Prostate gland (tissue), 2 donors: Measurements from ENCODE around the gene UBE2L6. TPM values are rescaled to one million over a fixed set of nuclear protein-coding genes. Genes with fewer than 3 reads are reported as not detected.

Experiments used
- DNase-seq: peaks from one replicate; pipeline ENCODE4 v3.0.0-alpha.2; 2019; ENCODE audit warnings: low spot score
- H3K27ac ChIP-seq, 2 donors: fragments of 200-600 bp; sonication (generic); 2 replicates each; pipeline ENCODE4 v1.5.1; 2017 to 2019
- H3K27me3 ChIP-seq: fragments of 200-600 bp; sonication (generic); replicated peaks from 2 replicates; pipeline ENCODE4 v1.5.1; 2019; ENCODE audit not compliant: insufficient read depth
- H3K36me3 ChIP-seq, 2 donors: fragments of 200-600 bp; sonication (generic); 1 replicate in 1 of 2; 2 replicates in 1 of 2; pipeline versions ENCODE4 v1.5.1 to v1.8.1; 2017 to 2019
- H3K4me1 ChIP-seq: fragments of 200-600 bp; sonication (generic); replicated peaks from 2 replicates; pipeline ENCODE4 v1.5.1; 2019
- H3K4me3 ChIP-seq, 2 donors: fragments of 200-600 bp; sonication (generic); 2 replicates each; pipeline ENCODE4 v1.5.1; 2017 to 2019
- H3K9me3 ChIP-seq: fragments of 200-600 bp; sonication (generic); 2 replicates; pipeline ENCODE4 v1.5.1; 2017
- POLR2A ChIP-seq: fragments of 450-650 bp; IDR thresholded peaks from one replicate; pipeline ENCODE4 v1.6.1; 2016; ENCODE audit warnings: antibody characterized with exemption, mild to moderate bottlenecking
- POLR2AphosphoS5 ChIP-seq: sonication (generic); formaldehyde crosslinking; IDR thresholded peaks from one replicate; pipeline ENCODE4 v1.6.1; 2017; ENCODE audit warnings: antibody characterized with exemption
- WGBS: methylation state at CpG from one replicate; pipeline ENCODE4 v1.1.5; 2018; 5-methylcytosine and 5-hydroxymethylcytosine counted together
- intact Hi-C: fragments of 100-400 bp; cut with DNase I; formaldehyde crosslinking; loops from one replicate; pipeline ENCODE4 v1.14.2; 2022
- total RNA-seq, 2 donors: library from RNA; depleted of rRNA; stranded (reverse); fragments of >200 nt; gene quantifications; one replicate each; pipeline ENCODE4 v1.1.0, GENCODE V29; 2016
- TF ChIP-seq, protein P1 (sequence below), 4 experiments: fragments of 200-600 bp in 2 of 4; fragments of 450-650 bp in 2 of 4; sonication (generic) in 2 of 4; IDR thresholded peaks; 1 replicate in 3 of 4; 2 replicates in 1 of 4; pipeline ENCODE4 v1.5.1; 2016 to 2019; ENCODE audit warnings: antibody characterized with exemption in 4 of 4, mild to moderate bottlenecking in 2 of 4, moderate library complexity in 2 of 4

UBE2L6 gene
- 10 to 100 TPM; 42.3 to 44.6 TPM for total RNA-seq

DNA sequence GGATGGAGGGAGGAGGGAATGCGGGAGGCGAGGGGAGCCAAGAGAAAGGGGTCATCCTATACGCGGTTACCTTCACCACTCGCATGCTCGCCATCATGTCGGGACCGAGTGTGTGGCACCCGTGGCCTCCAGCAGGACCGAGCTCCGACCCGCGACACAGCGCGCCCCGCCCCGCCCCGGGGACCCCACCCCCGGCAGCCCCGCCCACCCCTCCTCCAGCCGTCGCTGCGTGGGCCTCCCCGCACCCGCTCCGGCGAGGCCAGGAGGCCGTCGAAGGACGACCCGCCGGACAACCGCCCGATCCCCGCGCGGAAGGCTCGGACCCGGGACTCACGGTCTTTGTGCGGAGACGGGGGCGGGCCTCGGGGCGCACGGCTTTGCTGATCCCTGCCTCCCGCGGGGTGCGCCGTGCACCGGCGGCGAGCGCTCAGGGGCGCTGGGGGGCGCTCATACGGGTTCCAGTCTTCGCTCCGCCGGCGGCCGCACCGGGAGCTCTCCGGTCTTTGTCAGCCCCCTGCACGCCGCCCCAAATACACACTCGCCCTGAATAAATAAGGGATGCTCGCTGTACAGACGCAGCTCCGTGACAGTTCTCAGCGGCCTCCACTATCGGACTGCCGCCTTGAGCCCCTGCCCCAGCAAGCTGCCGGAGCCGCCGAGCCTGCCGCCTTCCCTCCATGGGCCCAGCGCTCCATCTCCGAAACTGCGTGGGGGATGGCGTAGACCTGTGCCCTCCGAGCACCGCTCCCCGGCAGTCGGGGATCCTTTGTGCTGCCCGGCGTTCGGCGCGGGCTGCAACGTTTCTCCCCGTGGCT lies at the start of gene UBE2L6:
Gene UBE2L6, minus strand, starts transcription at position 158 of the 815 bp plus-strand sequence. Its CDS starts 61 bp downstream, at position 97.
- Histone ChIP-seq H3K9me3 (no peaks in the 10 kb centered on the region), H3K27me3 (no peaks in the 10 kb centered on the region), H3K4me1 (peaks cover 4% of the 10 kb centered on the region), H3K4me3 (peak within 1 kb of the TSS; percentile 60 to 81), H3K36me3 (no peaks in the 10 kb centered on the region), H3K27ac (peak within 1 kb of the TSS; percentile 83 to 85)
- no peak for TF ChIP-seq POLR2A
- TF ChIP-seq, protein P1, sequence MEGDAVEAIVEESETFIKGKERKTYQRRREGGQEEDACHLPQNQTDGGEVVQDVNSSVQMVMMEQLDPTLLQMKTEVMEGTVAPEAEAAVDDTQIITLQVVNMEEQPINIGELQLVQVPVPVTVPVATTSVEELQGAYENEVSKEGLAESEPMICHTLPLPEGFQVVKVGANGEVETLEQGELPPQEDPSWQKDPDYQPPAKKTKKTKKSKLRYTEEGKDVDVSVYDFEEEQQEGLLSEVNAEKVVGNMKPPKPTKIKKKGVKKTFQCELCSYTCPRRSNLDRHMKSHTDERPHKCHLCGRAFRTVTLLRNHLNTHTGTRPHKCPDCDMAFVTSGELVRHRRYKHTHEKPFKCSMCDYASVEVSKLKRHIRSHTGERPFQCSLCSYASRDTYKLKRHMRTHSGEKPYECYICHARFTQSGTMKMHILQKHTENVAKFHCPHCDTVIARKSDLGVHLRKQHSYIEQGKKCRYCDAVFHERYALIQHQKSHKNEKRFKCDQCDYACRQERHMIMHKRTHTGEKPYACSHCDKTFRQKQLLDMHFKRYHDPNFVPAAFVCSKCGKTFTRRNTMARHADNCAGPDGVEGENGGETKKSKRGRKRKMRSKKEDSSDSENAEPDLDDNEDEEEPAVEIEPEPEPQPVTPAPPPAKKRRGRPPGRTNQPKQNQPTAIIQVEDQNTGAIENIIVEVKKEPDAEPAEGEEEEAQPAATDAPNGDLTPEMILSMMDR (IDR thresholded peaks at IDR 0.05), result peak in 2 of 4 experiments; percentile 83 to 89
- WGBS, result under 1% methylated on average over 52 of the region's 92 CpGs
- intact Hi-C loops, result loop anchor here (2.0 kb wide), 2 partner anchors 31 to 73 kb away; no protein-coding TSS in a partner anchor
- DNase-seq, result peak; percentile 70

DNA sequence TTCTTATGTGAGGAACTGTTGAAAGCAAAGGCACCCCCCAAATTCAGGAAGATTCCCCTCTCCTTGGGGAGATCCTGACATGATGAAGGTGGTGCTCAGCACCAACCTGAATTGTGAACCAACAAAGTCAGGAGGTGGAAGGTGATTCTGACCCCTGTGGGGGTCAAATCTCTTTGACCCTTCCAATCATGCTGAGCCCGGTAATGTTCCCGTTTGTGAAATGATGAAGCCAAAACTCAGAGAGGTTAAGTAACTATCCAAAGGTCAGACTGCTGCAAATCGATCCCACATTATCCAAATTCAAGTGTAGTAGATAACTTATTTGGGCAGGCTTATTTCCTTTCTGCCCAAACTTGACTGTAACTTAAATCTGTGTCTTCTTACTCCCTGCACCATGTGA lies 49.1 kb upstream of the UBE2L6 start:
- WGBS, result 79% methylated on average over 3 of the region's 3 CpGs
- H3K27me3 ChIP-seq, result no peaks in the 10 kb centered on the region
- no peak for DNase-seq
- TF ChIP-seq, protein P1 (IDR thresholded peaks at IDR 0.05), result no peak
- TF ChIP-seq POLR2AphosphoS5, result no peak
- no peak for TF ChIP-seq POLR2A
- H3K9me3 ChIP-seq, result no peaks in the 10 kb centered on the region
- H3K4me1 ChIP-seq, result no peaks in the 10 kb centered on the region
- H3K4me3 ChIP-seq, result no peak overlapping the region
- intact Hi-C loops, result no loop called here
- H3K36me3 ChIP-seq, result peaks cover 0 to 8% of the 10 kb centered on the region in 2 donors
- no peak overlapping the region for H3K27ac ChIP-seq

DNA sequence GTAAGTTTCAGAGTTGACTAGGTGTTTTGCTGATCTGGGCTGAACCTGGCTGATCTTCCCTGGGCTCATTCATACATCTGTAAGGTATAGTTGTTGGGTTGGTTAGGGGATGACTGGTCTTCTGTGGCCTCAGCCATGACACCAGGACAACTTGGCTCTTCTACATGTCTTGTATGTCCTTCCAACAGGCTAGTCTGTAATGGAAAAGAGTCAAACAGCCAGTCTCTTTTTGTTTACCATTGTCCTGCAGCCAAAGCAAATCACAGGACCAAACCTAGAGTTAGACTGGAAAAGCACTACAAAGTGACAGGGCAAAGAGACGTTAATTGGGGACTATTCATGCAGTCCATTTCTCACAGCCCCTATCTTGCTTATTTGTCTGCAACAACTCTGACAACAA lies 47.8 kb upstream of the UBE2L6 start:
- Histone ChIP-seq H3K4me1 (no peaks in the 10 kb centered on the region), H3K27ac (no peak overlapping the region), H3K9me3 (no peaks in the 10 kb centered on the region), H3K27me3 (no peaks in the 10 kb centered on the region), H3K36me3 (peaks cover 0 to 8% of the 10 kb centered on the region in 2 donors), H3K4me3 (no peak overlapping the region)
- TF ChIP-seq POLR2A (no peak), POLR2AphosphoS5 (no peak)
- TF ChIP-seq, protein P1 (IDR thresholded peaks at IDR 0.05), result no peak
- intact Hi-C loops, result no loop called here
- no peak for DNase-seq
- 60% methylated on average over 1 of the region's 1 CpG for WGBS

DNA sequence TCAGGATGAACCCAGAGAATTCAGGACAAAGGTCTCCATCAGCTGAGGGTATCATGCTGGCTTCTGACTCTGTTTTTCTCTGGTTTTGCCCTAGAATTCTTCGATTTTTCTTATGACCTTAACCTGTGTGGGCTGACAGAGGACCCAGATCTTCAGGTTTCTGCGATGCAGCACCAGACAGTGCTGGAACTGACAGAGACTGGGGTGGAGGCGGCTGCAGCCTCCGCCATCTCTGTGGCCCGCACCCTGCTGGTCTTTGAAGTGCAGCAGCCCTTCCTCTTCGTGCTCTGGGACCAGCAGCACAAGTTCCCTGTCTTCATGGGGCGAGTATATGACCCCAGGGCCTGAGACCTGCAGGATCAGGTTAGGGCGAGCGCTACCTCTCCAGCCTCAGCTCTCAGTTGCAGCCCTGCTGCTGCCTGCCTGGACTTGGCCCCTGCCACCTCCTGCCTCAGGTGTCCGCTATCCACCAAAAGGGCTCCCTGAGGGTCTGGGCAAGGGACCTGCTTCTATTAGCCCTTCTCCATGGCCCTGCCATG lies 46.8 kb upstream of the UBE2L6 start:
- TF ChIP-seq POLR2AphosphoS5 (no peak), POLR2A (no peak)
- TF ChIP-seq, protein P1 (IDR thresholded peaks at IDR 0.05), result no peak
- no peaks in the 10 kb centered on the region for H3K27me3 ChIP-seq
- peaks cover 0 to 8% of the 10 kb centered on the region in 2 donors for H3K36me3 ChIP-seq
- intact Hi-C loops, result no loop called here
- DNase-seq, result no peak
- no peaks in the 10 kb centered on the region for H3K4me1 ChIP-seq
- WGBS, result 79% methylated on average over 10 of the region's 10 CpGs
- no peaks in the 10 kb centered on the region for H3K9me3 ChIP-seq
- H3K27ac ChIP-seq, result no peak overlapping the region
- no peak overlapping the region for H3K4me3 ChIP-seq
